Measurements from ENCODE around the gene DACT3.

The DACT3 gene

DNA sequence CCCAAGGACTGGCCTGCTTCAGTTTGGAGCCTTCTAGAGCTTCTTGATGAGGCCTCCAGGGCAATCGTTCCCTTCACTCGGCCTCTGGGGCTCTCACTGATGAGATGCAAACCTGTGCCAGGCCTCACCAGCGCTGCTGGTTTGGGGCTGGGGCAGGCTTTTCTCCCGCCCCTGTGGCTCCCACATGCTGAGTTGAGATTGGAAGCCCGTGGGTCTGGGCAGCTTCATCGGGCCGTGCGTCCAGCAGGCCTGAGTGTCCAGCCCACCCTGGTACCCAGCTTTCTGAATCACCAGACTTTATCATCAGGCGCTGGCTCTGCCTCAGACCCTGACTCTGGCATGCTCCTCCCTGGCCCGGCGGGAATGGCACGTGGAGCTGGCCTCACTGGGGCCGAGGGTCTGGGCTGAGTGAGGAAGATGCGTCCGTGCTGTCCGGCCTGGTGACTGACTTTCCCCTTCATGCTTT, 55.6 kb downstream of the DACT3 start:
- TF ChIP-seq, protein P1, sequence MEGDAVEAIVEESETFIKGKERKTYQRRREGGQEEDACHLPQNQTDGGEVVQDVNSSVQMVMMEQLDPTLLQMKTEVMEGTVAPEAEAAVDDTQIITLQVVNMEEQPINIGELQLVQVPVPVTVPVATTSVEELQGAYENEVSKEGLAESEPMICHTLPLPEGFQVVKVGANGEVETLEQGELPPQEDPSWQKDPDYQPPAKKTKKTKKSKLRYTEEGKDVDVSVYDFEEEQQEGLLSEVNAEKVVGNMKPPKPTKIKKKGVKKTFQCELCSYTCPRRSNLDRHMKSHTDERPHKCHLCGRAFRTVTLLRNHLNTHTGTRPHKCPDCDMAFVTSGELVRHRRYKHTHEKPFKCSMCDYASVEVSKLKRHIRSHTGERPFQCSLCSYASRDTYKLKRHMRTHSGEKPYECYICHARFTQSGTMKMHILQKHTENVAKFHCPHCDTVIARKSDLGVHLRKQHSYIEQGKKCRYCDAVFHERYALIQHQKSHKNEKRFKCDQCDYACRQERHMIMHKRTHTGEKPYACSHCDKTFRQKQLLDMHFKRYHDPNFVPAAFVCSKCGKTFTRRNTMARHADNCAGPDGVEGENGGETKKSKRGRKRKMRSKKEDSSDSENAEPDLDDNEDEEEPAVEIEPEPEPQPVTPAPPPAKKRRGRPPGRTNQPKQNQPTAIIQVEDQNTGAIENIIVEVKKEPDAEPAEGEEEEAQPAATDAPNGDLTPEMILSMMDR (IDR thresholded peaks at IDR 0.05; ENCODE audit: borderline replicate concordance, control extremely low read depth, extremely low read depth, insufficient read depth, missing control alignments) = no peak
- peak; percentile 5 for DNase-seq (ENCODE audit: low spot score)
- in situ Hi-C loops (cut with MboI; ENCODE audit: low sequenced_read_pairs, unreplicated experiment) = no loop called here

- TF ChIP-seq, protein P1 (IDR thresholded peaks at IDR 0.05; ENCODE audit: borderline replicate concordance, control extremely low read depth, extremely low read depth, insufficient read depth, missing control alignments) = no peak
- in situ Hi-C loops (cut with MboI; ENCODE audit: low sequenced_read_pairs, unreplicated experiment) = no loop called here
- DNase-seq (ENCODE audit: low spot score) = peak; percentile 6
These were observed 56.1 kb downstream of the DACT3 start for GRCh38 chr19:46604781-46605355.

- TF ChIP-seq, protein P1 (IDR thresholded peaks at IDR 0.05; ENCODE audit: borderline replicate concordance, control extremely low read depth, extremely low read depth, insufficient read depth, missing control alignments) = no peak
- no peak for DNase-seq (ENCODE audit: low spot score)
- in situ Hi-C loops (cut with MboI; ENCODE audit: low sequenced_read_pairs, unreplicated experiment) = no loop called here
These were observed 57.2 kb downstream of the DACT3 start for GRCh38 chr19:46603752-46604231.

- DNase-seq (ENCODE audit: low spot score) = peak; percentile 73
- TF ChIP-seq, protein P1 (IDR thresholded peaks at IDR 0.05; ENCODE audit: borderline replicate concordance, control extremely low read depth, extremely low read depth, insufficient read depth, missing control alignments) = no peak
- in situ Hi-C loops (cut with MboI; ENCODE audit: low sequenced_read_pairs, unreplicated experiment) = no loop called here
These were observed 57.8 kb downstream of the DACT3 start for GRCh38 chr19:46603195-46603637.

- in situ Hi-C loops (cut with MboI; ENCODE audit: low sequenced_read_pairs, unreplicated experiment) = no loop called here
- DNase-seq (ENCODE audit: low spot score) = peak; percentile 24
- TF ChIP-seq, protein P1 (IDR thresholded peaks at IDR 0.05; ENCODE audit: borderline replicate concordance, control extremely low read depth, extremely low read depth, insufficient read depth, missing control alignments) = no peak
These were observed 58.4 kb downstream of the DACT3 start for GRCh38 chr19:46602392-46603194.

DNA sequence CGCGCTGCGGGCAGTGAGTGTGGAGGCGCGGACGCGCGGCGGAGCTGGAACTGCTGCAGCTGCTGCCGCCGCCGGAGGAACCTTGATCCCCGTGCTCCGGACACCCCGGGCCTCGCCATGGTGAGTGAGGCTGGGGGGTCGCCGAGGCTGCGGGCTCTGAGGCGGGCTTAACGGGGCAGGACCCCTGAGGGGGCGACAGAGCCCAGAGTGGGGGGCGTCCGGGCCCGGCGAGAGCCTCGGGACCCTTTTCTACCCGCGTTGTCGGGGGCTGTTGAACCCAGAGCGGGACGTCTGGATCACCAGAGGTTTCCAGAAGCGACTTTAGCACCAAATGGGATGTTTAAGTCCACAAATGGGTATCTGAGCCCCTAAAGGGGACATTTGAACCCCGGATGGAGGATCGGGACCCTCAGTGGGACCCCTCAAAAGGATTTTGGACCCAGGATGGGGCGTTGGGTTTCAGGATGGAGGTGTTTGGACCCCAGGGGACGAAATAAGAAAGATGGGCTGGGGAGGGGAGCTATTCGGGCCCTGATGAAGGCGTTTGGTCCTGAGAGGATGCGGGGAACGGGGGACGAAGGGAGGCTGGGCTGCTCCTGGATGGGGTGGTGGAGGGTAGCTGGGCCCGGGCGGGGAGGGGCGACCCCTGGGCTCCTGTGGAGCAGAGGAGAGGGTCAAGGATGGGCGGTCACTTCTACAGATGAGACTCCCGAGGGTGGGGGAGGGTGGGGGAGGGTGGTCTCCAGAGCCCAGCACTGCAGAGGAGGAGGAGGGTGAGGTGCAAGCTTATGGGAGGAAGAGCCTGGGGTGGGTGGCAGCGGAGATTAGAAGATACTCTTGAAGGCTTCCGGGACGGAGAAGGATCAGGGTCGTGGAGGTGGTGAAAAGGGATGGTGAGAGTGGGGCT, 59.4 kb downstream of the DACT3 start, which contains the start of gene CALM3:
CALM3 (plus strand) TSS at position 13 of the 907 bp plus-strand sequence; CDS start at position 118, 105 bp downstream.
- TF ChIP-seq, protein P1 (IDR thresholded peaks at IDR 0.05; ENCODE audit: borderline replicate concordance, control extremely low read depth, extremely low read depth, insufficient read depth, missing control alignments) = no peak
- DNase-seq (ENCODE audit: low spot score) = peak; percentile 48
- in situ Hi-C loops (cut with MboI; ENCODE audit: low sequenced_read_pairs, unreplicated experiment) = no loop called here

All from GM13976 (cell line).